Spleen (tissue), 11 donors: ENCODE data around the gene HBG1. TPM values are rescaled to one million over a fixed set of nuclear protein-coding genes. Genes with fewer than 3 reads are reported as not detected.

Source experiments
- DNase-seq: peaks from one replicate; pipeline ENCODE4 v3.0.0-alpha.2; 2020
- H3K27ac ChIP-seq, 8 donors: fragments of 200-600 bp; sonication (generic) in 7 of 8; 1 replicate in 4 of 8; 2 replicates in 4 of 8; pipeline versions ENCODE4 v1.5.0 to v1.8.0; 2016 to 2021; ENCODE audit warnings: inconsistent platforms in 4 of 8, mild to moderate bottlenecking in 4 of 8, moderate library complexity in 1 of 8
- H3K27me3 ChIP-seq, 7 donors: fragments of 200-600 bp; sonication (generic) in 6 of 7; replicated peaks in 1 of 7; 1 replicate in 4 of 7; 2 replicates in 3 of 7; pipeline versions ENCODE4 v1.5.0 to v1.8.0; 2016 to 2021; ENCODE audit warnings: inconsistent platforms in 3 of 7, mild to moderate bottlenecking in 1 of 7
- H3K36me3 ChIP-seq, 6 donors: fragments of 200-600 bp; sonication (generic) in 5 of 6; 1 replicate in 4 of 6; 2 replicates in 2 of 6; pipeline versions ENCODE4 v1.5.0 to v1.8.0; 2016 to 2021; ENCODE audit warnings: inconsistent platforms in 2 of 6
- H3K4me1 ChIP-seq, 6 donors: fragments of 200-600 bp; sonication (generic) in 5 of 6; 1 replicate in 3 of 6; 2 replicates in 3 of 6; pipeline versions ENCODE4 v1.5.0 to v1.8.0; 2016 to 2021; ENCODE audit warnings: inconsistent platforms in 3 of 6
- H3K4me3 ChIP-seq, 8 donors: fragments of 200-600 bp; sonication (generic) in 7 of 8; 1 replicate in 4 of 8; 2 replicates in 4 of 8; pipeline versions ENCODE4 v1.5.0 to v1.8.0; 2016 to 2021; ENCODE audit warnings: inconsistent platforms in 4 of 8, mild to moderate bottlenecking in 4 of 8, moderate library complexity in 2 of 8
- H3K9me3 ChIP-seq, 8 donors: fragments of 200-600 bp; sonication (generic) in 7 of 8; 1 replicate in 4 of 8; 2 replicates in 4 of 8; pipeline versions ENCODE4 v1.5.0 to v1.8.0; 2016 to 2021; ENCODE audit warnings: inconsistent platforms in 4 of 8
- POLR2A ChIP-seq, 3 donors: fragments of 450-650 bp; IDR thresholded peaks; one replicate each; pipeline ENCODE4 v1.5.1; 2017; ENCODE audit warnings: antibody characterized with exemption in 3 of 3, mild to moderate bottlenecking in 1 of 3
- POLR2AphosphoS5 ChIP-seq, 3 donors: sonication (generic); formaldehyde crosslinking; IDR thresholded peaks; one replicate each; pipeline ENCODE4 v1.5.1; 2017; ENCODE audit warnings: antibody characterized with exemption in 3 of 3
- whole genome bisulfite sequencing, 5 donors: extraction: QIAGEN DNeasy Blood & Tissue Kit in 3 of 5; methylation state at CpG; one replicate each; pipeline versions ENCODE4 v1.1.5 to v1.1.7; 2013 to 2018; 5-methylcytosine and 5-hydroxymethylcytosine counted together
- intact Hi-C: fragments of 100-400 bp; cut with DNase I; formaldehyde crosslinking; loops from one replicate; pipeline ENCODE4 v1.15.0; 2023; ENCODE audit warnings: low total_unique reads
- polyA plus RNA-seq, 3 donors: library from polyadenylated mRNA; stranded (reverse); fragments of 200-250 nt; gene quantifications; one replicate each; pipeline ENCODE4 v1.2.1, GENCODE V29; 2013
- total RNA-seq, 7 donors: library from RNA; depleted of rRNA in 3 of 7; stranded (reverse); fragments of >200 nt in 3 of 7; fragmentation: NEBNext Ultra II Directional in 4 of 7; extraction: Animal tissue kit (Norgen Biotek cat#: 25700) in 4 of 7; gene quantifications; one replicate each; pipeline versions ENCODE4 v1.1.0 to v1.2.1, GENCODE V29; 2016 to 2021
- TF ChIP-seq, protein P1 (sequence below), 11 experiments: fragments of 200-600 bp in 7 of 11; fragments of 450-650 bp in 4 of 11; sonication (generic) in 4 of 11; IDR thresholded peaks in 8 of 11; conservative IDR thresholded peaks in 3 of 11; 1 replicate in 7 of 11; 2 replicates in 4 of 11; pipeline versions ENCODE4 v1.4.0 to v1.8.0; 2016 to 2021; ENCODE audit warnings: antibody characterized with exemption in 11 of 11, inconsistent platforms in 4 of 11, mild to moderate bottlenecking in 1 of 11
- donor health status: healthy with polysubstance abuse.
- donor health status: DM: no; HTN: no; CAD: no; lungs with moderate emphysema.
- donor health status: DM: no; HTN: no; CAD: no.
- donor health status: Bipolar disorder and iron deficiency.
- donor health status: healthy.
- donor health status: DM: no; HTN: no; CAD: no.
- donor health status: DM: yes; HTN: yes; CAD: no.

HBG1 gene
- total and polyA plus RNA-seq, 10 donors = 0.21 to 15.0 (median 1.2) TPM; not detected in 7

DNA sequence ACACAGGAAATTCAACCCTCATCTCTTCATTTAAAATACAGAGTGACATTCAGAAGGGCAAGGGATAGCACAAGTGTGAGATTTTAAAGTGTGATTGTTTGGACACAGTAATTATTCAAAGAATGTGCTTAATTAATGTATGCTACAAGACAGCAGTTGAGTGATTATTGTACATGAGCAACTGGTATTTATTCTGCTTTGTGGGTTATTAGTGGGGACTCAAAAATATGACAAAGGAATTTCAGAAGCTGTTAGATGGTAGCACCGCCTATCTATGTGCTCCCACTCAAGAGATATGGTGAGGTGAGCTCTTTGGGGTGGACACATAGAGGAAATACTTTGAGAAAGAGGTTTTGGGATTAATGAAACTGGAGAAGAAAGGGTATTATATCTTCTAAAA is 9.6 kb downstream of the HBG1 start:
- WGBS, 5 donors = 79 to 94% (median 86%) methylated on average over 1 of the region's 1 CpG
- H3K9me3 ChIP-seq = no peaks in the 10 kb centered on the region
- H3K36me3 ChIP-seq = no peaks in the 10 kb centered on the region
- intact Hi-C loops = no loop called here
- no peak for DNase-seq
- H3K27me3 ChIP-seq = no peaks in the 10 kb centered on the region
- no peak overlapping the region for H3K4me3 ChIP-seq
- H3K27ac ChIP-seq = no peak overlapping the region
- H3K4me1 ChIP-seq = no peaks in the 10 kb centered on the region
- no peak for TF ChIP-seq POLR2A (IDR thresholded peaks at IDR 0.05)
- TF ChIP-seq, protein P1, sequence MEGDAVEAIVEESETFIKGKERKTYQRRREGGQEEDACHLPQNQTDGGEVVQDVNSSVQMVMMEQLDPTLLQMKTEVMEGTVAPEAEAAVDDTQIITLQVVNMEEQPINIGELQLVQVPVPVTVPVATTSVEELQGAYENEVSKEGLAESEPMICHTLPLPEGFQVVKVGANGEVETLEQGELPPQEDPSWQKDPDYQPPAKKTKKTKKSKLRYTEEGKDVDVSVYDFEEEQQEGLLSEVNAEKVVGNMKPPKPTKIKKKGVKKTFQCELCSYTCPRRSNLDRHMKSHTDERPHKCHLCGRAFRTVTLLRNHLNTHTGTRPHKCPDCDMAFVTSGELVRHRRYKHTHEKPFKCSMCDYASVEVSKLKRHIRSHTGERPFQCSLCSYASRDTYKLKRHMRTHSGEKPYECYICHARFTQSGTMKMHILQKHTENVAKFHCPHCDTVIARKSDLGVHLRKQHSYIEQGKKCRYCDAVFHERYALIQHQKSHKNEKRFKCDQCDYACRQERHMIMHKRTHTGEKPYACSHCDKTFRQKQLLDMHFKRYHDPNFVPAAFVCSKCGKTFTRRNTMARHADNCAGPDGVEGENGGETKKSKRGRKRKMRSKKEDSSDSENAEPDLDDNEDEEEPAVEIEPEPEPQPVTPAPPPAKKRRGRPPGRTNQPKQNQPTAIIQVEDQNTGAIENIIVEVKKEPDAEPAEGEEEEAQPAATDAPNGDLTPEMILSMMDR (IDR thresholded peaks at IDR 0.05 in 8 of 11, conservative IDR thresholded peaks at IDR 0.05 in 3 of 11) = no peak
- no peak for TF ChIP-seq POLR2AphosphoS5 (IDR thresholded peaks at IDR 0.05)

DNA sequence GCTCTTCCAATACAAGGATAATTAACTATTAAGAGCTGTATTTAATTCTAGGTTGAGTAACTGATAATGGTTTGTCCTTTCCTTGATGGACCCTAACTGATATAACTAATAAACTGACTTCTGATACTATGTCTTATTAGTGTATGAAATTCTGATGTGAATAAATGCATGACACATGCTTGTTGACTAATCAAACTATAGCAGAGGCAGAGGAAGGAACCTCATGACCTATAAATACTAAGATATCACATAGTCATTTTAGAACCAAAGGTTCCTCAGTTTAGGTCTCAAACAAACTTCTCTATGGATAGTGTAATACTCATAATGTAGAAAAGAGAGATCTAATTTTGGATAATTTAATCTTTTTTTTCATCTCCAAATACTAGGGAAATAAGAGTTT is 10.6 kb downstream of the HBG1 start:
- TF ChIP-seq POLR2AphosphoS5 (IDR thresholded peaks at IDR 0.05) = no peak
- no peak for TF ChIP-seq POLR2A (IDR thresholded peaks at IDR 0.05)
- TF ChIP-seq, protein P1 (IDR thresholded peaks at IDR 0.05 in 8 of 11, conservative IDR thresholded peaks at IDR 0.05 in 3 of 11) = no peak
- no peak overlapping the region for H3K27ac ChIP-seq
- H3K4me3 ChIP-seq = no peak overlapping the region
- no peaks in the 10 kb centered on the region for H3K27me3 ChIP-seq
- H3K4me1 ChIP-seq = no peaks in the 10 kb centered on the region
- DNase-seq = no peak
- intact Hi-C loops = no loop called here
- no peaks in the 10 kb centered on the region for H3K9me3 ChIP-seq
- no peaks in the 10 kb centered on the region for H3K36me3 ChIP-seq

DNA sequence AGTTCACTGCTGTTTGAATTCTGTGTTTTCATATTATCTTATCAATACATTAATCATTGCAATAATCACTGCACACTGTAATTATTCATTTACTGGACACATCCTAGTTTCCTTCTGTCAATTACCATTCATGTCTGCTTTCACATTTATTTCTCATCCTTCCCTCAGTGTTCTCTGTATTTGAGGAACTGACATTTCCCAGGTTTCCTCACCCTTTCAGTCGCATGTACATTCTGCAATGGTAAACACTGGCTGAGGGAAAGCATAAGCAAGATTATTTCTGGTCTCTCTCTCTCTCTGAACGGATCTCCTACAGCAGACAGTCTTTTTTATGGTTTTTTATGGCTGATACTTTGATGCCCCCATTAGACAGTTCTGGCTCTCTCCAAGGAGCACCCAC is 11.2 kb downstream of the HBG1 start:
- no peak overlapping the region for H3K4me3 ChIP-seq
- no peaks in the 10 kb centered on the region for H3K9me3 ChIP-seq
- no peak overlapping the region for H3K27ac ChIP-seq
- intact Hi-C loops = no loop called here
- H3K27me3 ChIP-seq = no peaks in the 10 kb centered on the region
- no peaks in the 10 kb centered on the region for H3K36me3 ChIP-seq
- TF ChIP-seq POLR2A (IDR thresholded peaks at IDR 0.05) (no peak), POLR2AphosphoS5 (IDR thresholded peaks at IDR 0.05) (no peak)
- TF ChIP-seq, protein P1 (IDR thresholded peaks at IDR 0.05 in 8 of 11, conservative IDR thresholded peaks at IDR 0.05 in 3 of 11) = no peak
- DNase-seq = no peak
- 25 to 50% (median 29%) methylated on average over 2 of the region's 2 CpGs for WGBS, 5 donors
- H3K4me1 ChIP-seq = no peaks in the 10 kb centered on the region

DNA sequence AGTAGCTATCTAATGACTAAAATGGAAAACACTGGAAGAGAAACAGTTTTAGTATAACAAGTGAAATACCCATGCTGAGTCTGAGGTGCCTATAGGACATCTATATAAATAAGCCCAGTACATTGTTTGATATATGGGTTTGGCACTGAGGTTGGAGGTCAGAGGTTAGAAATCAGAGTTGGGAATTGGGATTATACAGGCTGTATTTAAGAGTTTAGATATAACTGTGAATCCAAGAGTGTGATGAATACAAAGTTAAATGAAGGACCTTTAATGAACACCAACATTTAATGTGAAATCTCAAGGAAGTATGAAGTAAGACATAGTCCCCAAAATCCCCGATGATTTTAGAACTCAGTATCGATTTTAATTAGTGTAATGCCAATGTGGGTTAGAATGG is 12.2 kb downstream of the HBG1 start:
- Histone ChIP-seq H3K27ac (no peak overlapping the region), H3K36me3 (no peaks in the 10 kb centered on the region), H3K4me3 (no peak overlapping the region), H3K9me3 (no peaks in the 10 kb centered on the region), H3K4me1 (no peaks in the 10 kb centered on the region), H3K27me3 (no peaks in the 10 kb centered on the region)
- intact Hi-C loops = no loop called here
- 48 to 99% (median 80%) methylated on average over 1 to 2 of the region's 2 CpGs for WGBS, 5 donors
- DNase-seq = no peak
- TF ChIP-seq POLR2A (IDR thresholded peaks at IDR 0.05) (no peak), POLR2AphosphoS5 (IDR thresholded peaks at IDR 0.05) (no peak)
- TF ChIP-seq, protein P1 (IDR thresholded peaks at IDR 0.05 in 8 of 11, conservative IDR thresholded peaks at IDR 0.05 in 3 of 11) = no peak
